Inferior parietal cortex (tissue), 1 donor: ENCODE results near the gene ZNF275.
A peak's percentile ranks its signal among the peaks of the same experiment; 100 is the strongest.
"Not testable (repeated sequence)": the region's sequence is repeated elsewhere in the genome, so short reads cannot be mapped to it uniquely, and the experiment has no call there.

Experiments
- DNase-seq: peaks from one replicate; pipeline ENCODE4 v3.0.0-alpha.2; 2016; ENCODE audit errors: extremely low spot score

ZNF275 gene

GRCh38 chrX:153333821-153334653, at the start of gene ZNF275:
ZNF275 (plus strand) TSS chrX:153334153; CDS start chrX:153336680, 2,527 bp downstream.
- peak; percentile 64 for DNase-seq

GRCh38 chrX:153285678-153286077, 48.3 kb upstream of the ZNF275 start:
- DNase-seq = not testable (repeated sequence)

- not testable (repeated sequence) for DNase-seq
Measured at GRCh38 chrX:153288807-153289206, 45.1 kb upstream of the ZNF275 start.

GRCh38 chrX:153293485-153294071, 40.4 kb upstream of the ZNF275 start:
- not testable (repeated sequence) for DNase-seq

GRCh38 chrX:153297376-153297775, 36.6 kb upstream of the ZNF275 start:
- DNase-seq = no peak

GRCh38 chrX:153299855-153300254, 34.1 kb upstream of the ZNF275 start:
- no peak for DNase-seq

GRCh38 chrX:153301746-153302145, 32.2 kb upstream of the ZNF275 start:
- DNase-seq = no peak

- no peak for DNase-seq
Measured at GRCh38 chrX:153302796-153303195, 31.2 kb upstream of the ZNF275 start.

GRCh38 chrX:153303276-153304262, 30.4 kb upstream of the ZNF275 start:
- DNase-seq = no peak

- no peak for DNase-seq
Measured at GRCh38 chrX:153304988-153305736, 28.8 kb upstream of the ZNF275 start.

GRCh38 chrX:153305972-153306371, 28.0 kb upstream of the ZNF275 start:
- no peak for DNase-seq

- no peak for DNase-seq
Measured at GRCh38 chrX:153306527-153307115, 27.3 kb upstream of the ZNF275 start.

GRCh38 chrX:153307276-153308178, 26.4 kb upstream of the ZNF275 start:
- no peak for DNase-seq

GRCh38 chrX:153310901-153311300, 23.1 kb upstream of the ZNF275 start:
- no peak for DNase-seq

GRCh38 chrX:153312041-153312440, 21.9 kb upstream of the ZNF275 start:
- DNase-seq = no peak

GRCh38 chrX:153312842-153313241, 21.1 kb upstream of the ZNF275 start:
- DNase-seq = no peak

- no peak for DNase-seq
Measured at GRCh38 chrX:153317306-153317705, 16.6 kb upstream of the ZNF275 start.

GRCh38 chrX:153317996-153318722, 15.8 kb upstream of the ZNF275 start:
- no peak for DNase-seq

GRCh38 chrX:153318811-153319210, 15.1 kb upstream of the ZNF275 start:
- DNase-seq = no peak
